ENCODE measurements around the gene CCN2.
A peak's percentile ranks its signal among the peaks of the same experiment; 100 is the strongest.
"Not testable (repeated sequence)": the region's sequence is repeated elsewhere in the genome, so short reads cannot be mapped to it uniquely, and the experiment has no call there.

The CCN2 gene

GRCh38 chr6:131937703-131938631 lies 13.2 kb downstream of the CCN2 start:
- DNase-seq, result peak; percentile 98

DNA sequence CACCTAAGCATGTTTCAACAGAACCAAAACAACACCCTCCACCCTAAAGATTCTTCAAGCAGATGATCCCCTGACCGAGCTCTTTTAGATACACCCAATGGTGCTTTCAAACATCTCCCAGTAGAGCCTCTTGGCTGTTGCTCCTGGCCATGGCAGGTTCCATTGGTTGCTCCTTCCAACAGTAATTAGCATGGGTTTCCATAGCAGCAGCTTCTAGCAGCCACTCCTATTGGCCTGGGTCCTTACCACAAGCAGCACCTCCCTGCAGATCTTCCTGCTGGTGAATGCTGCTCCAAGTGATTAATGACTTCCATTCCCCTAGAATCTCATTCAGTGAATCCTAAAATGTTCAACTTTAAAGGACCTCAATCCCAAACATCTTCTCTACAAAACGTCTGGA lies 13.9 kb downstream of the CCN2 start:
- DNase-seq, result no peak

GRCh38 chr6:131936156-131936555 lies 15.0 kb downstream of the CCN2 start:
- DNase-seq, result no peak

DNA sequence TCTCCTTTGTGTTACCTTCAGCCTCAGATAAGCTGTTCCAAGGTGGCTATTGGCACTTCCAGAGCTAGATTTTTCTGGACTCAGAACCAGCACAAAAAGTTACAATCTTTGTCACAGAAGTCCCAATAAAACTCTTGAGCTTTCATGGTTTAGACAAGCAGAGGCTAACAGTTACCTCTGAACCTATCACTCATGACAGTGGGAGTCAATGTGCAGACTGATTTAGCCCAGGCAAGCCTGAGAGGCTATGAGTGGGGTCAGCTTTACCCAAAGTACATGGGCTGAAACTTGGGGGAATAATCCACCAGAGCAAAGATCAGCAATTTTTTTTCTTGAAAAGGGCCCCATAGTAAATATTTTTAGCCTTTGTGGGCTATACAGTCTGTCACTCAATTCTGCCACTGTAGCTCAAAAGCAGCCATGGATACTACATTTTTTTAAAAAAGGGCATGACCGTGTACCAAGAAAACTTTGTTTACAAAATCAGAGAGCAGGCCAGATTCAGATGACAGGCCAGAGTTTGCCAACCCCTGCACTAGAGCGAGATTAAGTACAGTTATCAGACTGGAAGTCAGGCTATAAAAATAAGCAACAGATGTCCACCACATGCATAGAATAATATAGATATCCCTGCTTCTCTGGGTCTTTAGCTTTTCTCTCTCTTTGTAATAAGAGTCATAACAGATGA lies 20.0 kb downstream of the CCN2 start:
- no peak for DNase-seq

DNA sequence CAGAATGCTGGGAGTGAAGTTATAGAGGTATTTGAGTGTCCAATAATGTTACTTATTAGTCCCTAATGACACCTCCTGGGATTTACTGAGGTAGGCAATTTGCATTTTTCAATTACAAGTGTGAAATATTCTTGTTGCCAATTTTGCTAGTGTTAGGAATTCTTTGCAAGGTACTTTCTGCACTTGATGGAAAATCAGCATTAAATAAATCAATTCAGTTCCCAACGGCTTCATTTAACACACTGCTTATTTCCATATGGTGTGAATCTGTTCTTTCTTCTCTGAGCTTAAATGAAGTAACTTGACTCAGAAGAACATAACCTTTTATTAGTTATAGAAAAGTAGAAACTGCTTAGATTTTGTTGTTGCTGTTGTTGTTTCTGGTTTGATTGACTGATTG lies 21.2 kb downstream of the CCN2 start:
- DNase-seq, result no peak

DNA sequence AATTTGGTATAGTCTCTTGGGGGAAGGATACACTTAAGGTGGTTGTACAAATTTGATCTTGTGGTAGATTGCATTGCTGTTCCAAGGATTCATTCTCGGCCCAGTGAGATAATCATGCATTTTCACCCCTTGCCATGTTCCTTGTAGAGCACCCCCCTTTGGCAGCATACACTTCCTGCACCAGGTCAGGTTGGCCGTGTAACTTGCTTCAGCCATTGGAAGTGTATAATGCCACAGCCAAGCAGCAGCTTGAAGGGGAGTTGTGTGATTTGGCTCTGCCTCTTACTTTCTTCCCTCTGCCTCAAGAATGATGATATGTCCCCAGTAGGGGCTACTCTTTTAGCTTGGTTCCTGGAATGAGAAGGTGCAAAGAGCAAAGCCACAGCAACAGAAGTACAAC lies 21.9 kb downstream of the CCN2 start:
- DNase-seq, result no peak

DNA sequence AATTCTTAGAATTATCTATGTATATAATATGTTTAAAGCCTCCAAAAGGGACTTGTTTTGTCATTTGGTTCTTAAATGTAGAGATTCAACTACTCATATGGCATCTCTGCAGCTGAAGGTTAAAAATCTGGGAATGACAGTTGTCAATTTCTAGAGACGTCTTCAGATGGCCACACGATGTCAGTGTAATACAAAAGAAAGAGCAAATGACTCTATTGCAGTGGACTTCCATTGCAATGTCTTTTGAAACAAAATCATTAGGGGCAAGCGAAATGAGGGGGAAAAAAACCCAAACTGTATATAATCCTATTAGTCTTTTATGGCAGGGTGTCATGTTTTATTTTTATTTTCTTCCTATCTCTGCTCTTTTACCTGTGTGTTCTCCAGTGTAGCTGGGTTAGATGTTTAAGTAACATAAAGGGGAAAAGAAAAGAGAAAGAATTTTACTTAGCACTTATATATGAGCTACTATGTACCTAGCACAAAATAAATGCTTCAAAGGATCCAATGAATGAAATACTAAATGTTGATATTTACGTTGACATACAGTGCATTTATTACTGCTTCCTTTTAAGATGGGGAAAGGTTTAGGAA lies 26.2 kb downstream of the CCN2 start:
- peak; percentile 64 for DNase-seq

DNA sequence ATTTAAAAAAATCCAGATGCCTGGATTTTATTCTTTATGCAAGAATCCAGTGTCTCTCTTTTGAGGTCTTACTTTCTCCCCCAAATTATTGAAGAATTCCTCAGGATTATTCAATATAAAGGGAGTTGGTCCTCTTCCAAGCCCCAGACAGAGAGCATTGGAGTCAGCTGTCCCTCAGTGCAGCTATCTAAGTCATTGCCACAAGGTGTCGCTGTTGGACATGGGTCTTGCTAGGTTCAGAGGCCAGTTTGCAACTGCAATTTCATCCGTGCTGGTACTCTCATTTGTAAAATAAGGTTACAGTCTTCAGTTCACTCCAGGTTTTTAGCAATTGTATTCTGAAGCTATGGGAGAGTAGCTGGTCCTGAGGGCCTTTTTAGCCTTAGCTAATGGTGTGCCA lies 27.8 kb downstream of the CCN2 start:
- peak; percentile 69 for DNase-seq

- DNase-seq, result no peak
Measured at GRCh38 chr6:131920656-131921055, 30.5 kb downstream of the CCN2 start.

DNA sequence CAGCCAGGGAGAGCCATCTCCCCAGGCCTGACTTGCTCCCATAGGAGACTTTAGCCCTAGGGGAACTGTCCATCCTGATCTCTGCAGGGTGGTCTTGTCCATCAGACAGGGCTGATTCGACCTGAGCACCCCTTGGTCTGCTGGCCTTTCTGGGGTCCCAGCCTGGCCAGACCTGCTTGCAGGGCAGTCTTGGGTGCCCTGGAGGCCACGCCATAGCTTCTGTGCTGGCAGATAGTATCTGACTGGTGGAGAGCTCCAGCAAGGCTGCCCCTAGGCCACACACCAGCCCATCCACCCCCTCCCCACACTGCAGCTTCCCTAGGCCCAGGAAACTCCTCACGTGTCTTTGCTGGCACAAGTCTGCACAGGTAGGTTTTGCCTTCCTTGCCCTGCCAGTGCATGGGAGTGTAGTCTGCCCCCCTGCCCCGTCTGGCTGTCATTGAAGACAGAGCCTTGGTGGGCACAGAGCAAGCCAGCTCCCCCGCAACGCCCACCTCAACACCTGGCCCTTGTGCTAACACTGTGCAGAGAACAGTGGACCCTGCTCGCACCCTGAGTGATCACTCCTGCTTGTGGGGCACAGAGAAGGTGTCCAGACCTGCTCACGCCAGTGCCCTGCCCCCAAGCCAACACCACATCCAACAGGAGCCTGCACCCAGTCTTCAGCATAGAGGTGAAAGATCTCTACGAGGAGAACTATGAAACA lies 32.4 kb downstream of the CCN2 start:
- no peak for DNase-seq

GRCh38 chr6:131917763-131918649 lies 33.2 kb downstream of the CCN2 start:
- DNase-seq, result no peak

DNA sequence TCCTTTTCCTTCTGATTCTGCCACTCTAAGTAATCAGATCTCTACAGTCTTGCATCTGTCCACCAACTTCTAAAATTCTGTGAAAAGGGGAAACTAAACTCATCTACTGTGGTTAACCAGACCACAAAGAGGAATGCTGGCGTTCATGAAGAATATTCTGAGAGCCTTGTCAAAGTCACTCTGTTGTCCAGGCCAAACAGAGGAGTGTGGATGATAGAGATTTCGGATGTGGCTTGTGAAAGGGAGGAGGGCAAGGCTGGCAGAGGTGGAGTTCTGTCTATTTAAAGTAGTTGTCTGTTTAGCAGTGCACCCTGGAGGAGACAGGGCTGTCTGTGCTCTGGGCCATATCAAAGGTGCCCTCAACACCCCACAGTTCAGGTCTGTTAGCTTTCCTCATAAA lies 33.9 kb downstream of the CCN2 start:
- DNase-seq, result no peak

GRCh38 chr6:131916847-131917246 lies 34.3 kb downstream of the CCN2 start:
- DNase-seq, result no peak

- not testable (repeated sequence) for DNase-seq
Measured at GRCh38 chr6:131916091-131916796, 34.9 kb downstream of the CCN2 start.

- peak; percentile 79 for DNase-seq
Measured at GRCh38 chr6:131914967-131915751, 36.0 kb downstream of the CCN2 start.

GRCh38 chr6:131914234-131914633 lies 36.9 kb downstream of the CCN2 start:
- DNase-seq, result no peak

DNA sequence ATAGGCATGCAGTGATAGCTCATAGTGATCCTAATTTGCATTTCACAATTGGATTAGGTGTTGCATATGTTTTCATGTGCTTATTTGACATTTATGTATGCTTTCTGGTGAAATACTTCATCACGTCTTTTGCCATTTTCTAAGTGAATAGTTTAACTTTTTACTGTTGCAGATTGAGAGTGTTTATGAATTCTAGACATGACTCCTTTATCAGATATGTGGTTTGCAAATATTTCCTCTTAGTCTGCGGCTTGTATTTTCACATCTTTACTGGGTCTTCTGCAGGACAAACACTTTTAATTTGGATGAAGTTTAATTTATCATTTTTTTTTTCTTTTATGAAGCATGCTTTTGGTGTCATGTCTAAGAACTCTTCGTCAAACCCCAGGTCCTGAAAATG lies 39.2 kb downstream of the CCN2 start:
- DNase-seq, result no peak

- DNase-seq, result no peak
Measured at GRCh38 chr6:131910956-131911355, 40.2 kb downstream of the CCN2 start.

GRCh38 chr6:131910219-131910589 lies 41.0 kb downstream of the CCN2 start:
- no peak for DNase-seq

DNA sequence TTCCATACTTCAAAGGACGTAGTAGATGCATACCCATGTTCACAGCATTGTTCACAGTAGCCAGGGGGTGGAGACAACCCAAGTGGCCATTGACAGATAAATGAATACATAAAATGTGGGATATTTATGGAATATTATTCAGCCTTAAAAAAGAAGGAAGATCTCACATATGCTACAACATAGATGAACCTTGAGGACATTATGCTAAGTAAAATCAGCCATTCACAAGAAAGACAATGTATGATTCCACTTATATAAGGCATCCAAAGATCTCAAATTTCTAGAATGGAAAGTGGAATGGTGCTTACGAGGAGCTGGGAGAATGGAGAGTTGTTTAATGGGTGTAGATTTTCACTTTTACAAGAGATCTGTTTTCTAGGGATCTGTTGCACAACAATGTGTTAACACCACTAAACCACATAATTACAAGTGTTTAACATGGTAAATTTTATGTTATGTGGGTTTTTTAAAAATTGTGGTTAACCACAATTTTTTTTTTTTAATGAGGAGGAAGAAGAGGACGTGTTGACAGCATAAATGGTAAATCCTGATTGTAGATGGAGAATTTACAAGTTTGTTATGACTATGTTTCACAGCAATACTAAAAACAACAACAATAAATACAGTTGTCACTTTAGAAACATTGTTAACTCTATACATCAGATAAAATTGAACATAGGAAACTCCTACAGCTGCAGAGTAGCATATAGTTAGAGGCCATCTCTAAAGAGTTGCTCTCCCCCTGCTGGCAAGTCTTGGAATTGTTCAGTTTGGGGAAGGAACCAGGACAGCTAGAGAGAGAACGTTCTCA lies 41.6 kb downstream of the CCN2 start:
- peak; percentile 72 for DNase-seq

Measured in EL (cell line).